ENCODE measurements around the gene RAB27A. TPM values are rescaled to one million over a fixed set of nuclear protein-coding genes. Genes with fewer than 3 reads are reported as not detected.
A peak's percentile ranks its signal among the peaks of the same experiment; 100 is the strongest.

The RAB27A gene
- total RNA-seq, 1 experiment from 2014 or later, result 28.9 TPM

DNA sequence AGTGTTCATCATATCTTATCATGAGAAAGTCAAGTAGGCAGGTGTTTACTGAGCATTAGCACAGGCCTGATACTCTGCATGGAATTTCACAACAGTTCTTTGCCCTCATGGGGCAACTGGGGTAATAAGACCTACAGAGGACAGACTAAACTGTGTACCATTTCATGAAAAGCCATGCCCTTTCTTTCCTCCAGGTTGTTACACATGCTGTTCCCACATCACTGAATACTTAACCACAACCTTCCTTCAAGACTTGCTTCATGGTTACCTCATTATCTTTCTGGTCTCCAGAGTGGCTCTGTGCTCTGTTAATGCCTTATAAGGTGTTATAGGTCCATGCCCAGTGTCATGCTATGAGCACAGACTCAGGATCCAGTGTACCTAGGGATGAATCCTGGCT, 64.7 kb downstream of the RAB27A start:
- H3K4me3 Mint-ChIP-seq (ENCODE audit: low read depth, unreplicated experiment), result no peak overlapping the region
- H3K27ac Mint-ChIP-seq (ENCODE audit: unreplicated experiment), result no peak overlapping the region
- peaks cover 12% of the 10 kb centered on the region for H3K36me3 Mint-ChIP-seq (ENCODE audit: insufficient read depth, unreplicated experiment)
- TF ChIP-seq, protein P1, sequence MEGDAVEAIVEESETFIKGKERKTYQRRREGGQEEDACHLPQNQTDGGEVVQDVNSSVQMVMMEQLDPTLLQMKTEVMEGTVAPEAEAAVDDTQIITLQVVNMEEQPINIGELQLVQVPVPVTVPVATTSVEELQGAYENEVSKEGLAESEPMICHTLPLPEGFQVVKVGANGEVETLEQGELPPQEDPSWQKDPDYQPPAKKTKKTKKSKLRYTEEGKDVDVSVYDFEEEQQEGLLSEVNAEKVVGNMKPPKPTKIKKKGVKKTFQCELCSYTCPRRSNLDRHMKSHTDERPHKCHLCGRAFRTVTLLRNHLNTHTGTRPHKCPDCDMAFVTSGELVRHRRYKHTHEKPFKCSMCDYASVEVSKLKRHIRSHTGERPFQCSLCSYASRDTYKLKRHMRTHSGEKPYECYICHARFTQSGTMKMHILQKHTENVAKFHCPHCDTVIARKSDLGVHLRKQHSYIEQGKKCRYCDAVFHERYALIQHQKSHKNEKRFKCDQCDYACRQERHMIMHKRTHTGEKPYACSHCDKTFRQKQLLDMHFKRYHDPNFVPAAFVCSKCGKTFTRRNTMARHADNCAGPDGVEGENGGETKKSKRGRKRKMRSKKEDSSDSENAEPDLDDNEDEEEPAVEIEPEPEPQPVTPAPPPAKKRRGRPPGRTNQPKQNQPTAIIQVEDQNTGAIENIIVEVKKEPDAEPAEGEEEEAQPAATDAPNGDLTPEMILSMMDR (IDR thresholded peaks at IDR 0.05; ENCODE audit: unreplicated experiment), result no peak
- CTCF ChIA-PET, result no interaction called here
- H3K27me3 Mint-ChIP-seq (ENCODE audit: unreplicated experiment), result no peaks in the 10 kb centered on the region
- intact Hi-C loops (cut with micrococcal nuclease; ENCODE audit: unreplicated experiment), result no loop called here
- no peaks in the 10 kb centered on the region for H3K9me3 Mint-ChIP-seq (ENCODE audit: low read depth, unreplicated experiment)
- H3K4me1 Mint-ChIP-seq (ENCODE audit: low read depth, unreplicated experiment), result peaks cover 26% of the 10 kb centered on the region
- no TSS peak for BruUV-seq (replicated peaks)
- DNase-seq, result no peak

DNA sequence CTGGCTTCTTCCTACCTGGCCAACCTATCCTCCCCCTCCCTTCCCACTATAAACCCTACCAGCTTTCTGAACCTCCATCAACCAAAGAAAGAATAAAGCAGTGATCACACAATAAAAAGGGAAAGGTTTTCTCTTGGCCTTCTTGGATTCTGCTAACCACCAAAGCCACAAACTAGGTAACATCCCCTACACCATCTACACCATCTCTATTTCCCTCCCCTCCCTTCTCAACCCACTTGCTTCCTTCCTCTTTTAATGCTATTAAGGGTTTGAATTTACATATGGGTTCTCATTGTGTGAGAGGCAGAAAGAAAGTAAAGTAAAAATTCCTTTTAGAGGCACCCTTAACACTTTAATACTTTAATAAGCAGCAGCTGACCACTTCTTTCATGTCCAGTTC, 67.0 kb downstream of the RAB27A start:
- no peak for DNase-seq
- Mint-ChIP-seq H3K27me3 (ENCODE audit: unreplicated experiment) (no peaks in the 10 kb centered on the region), H3K4me3 (ENCODE audit: low read depth, unreplicated experiment) (no peak overlapping the region), H3K27ac (ENCODE audit: unreplicated experiment) (peak overlapping the region; percentile 27), H3K9me3 (ENCODE audit: low read depth, unreplicated experiment) (no peaks in the 10 kb centered on the region), H3K36me3 (ENCODE audit: insufficient read depth, unreplicated experiment) (peaks cover 12% of the 10 kb centered on the region), H3K4me1 (ENCODE audit: low read depth, unreplicated experiment) (peaks cover 25% of the 10 kb centered on the region)
- TF ChIP-seq, protein P1 (IDR thresholded peaks at IDR 0.05; ENCODE audit: unreplicated experiment), result no peak
- no TSS peak for BruUV-seq (replicated peaks)
- CTCF ChIA-PET, result no interaction called here
- intact Hi-C loops (cut with micrococcal nuclease; ENCODE audit: unreplicated experiment), result no loop called here

DNA sequence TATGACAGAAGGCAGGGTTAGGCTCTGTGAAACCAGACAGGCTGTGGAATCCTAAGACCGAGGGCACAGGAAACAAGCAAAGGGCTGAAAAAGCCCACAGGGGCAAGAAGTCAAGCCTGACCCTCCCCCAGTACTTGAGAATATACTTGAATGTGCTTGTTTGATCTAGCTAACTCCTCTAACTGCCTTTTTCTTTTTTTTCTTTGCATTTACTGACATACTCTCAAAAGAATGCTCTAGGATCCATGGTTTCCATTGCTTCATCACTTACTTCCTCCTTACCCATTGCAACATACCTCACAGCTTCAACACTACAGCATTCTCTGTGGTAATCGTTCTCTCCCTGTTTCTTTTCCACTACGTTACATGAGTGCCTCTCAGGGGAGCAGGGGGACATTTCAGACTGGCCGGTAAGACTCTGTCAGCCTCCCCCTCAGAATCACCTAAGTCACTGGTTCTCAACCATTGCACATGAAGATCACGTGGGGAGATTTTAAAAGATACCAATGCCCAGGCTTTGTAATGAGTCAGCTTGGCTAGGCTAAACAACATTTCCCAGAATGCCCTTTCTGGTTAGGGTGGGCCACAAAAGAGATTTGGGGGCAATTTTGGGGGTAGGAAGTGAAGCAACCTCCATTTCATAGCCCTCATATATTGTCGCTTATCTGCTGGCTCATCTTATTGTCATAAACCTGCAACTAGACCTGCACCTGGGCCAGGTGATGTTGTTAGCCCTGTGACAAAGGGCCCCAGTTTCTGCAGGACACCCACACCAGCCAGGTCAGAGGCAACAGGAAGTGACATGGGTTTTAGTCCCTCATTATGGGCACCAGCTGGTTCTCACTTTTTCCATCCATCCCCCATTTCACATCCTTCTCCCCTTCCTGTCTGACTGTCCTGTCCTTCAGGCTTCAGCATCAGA, 68.3 kb downstream of the RAB27A start:
- peak; percentile 45 for DNase-seq
- H3K4me3 Mint-ChIP-seq (ENCODE audit: low read depth, unreplicated experiment), result peak overlapping the region; percentile 24
- TF ChIP-seq, protein P1 (IDR thresholded peaks at IDR 0.05; ENCODE audit: unreplicated experiment), result no peak
- H3K27me3 Mint-ChIP-seq (ENCODE audit: unreplicated experiment), result no peaks in the 10 kb centered on the region
- no peaks in the 10 kb centered on the region for H3K9me3 Mint-ChIP-seq (ENCODE audit: low read depth, unreplicated experiment)
- H3K27ac Mint-ChIP-seq (ENCODE audit: unreplicated experiment), result peak overlapping the region; percentile 72
- CTCF ChIA-PET, result interaction anchor here (1.2 to 1.4 kb wide), 4 partner anchors 15 to 214 kb away, joined by 3 to 5 read pairs (median 4); partner anchors contain the start of gene RSL24D1
- peaks cover 25% of the 10 kb centered on the region for H3K4me1 Mint-ChIP-seq (ENCODE audit: low read depth, unreplicated experiment)
- peaks cover 12% of the 10 kb centered on the region for H3K36me3 Mint-ChIP-seq (ENCODE audit: insufficient read depth, unreplicated experiment)
- BruUV-seq (replicated peaks), result no TSS peak
- intact Hi-C loops (cut with micrococcal nuclease; ENCODE audit: unreplicated experiment), result loop anchor here (1.0 kb wide), 1 partner anchor 69 kb away; no protein-coding TSS in a partner anchor

DNA sequence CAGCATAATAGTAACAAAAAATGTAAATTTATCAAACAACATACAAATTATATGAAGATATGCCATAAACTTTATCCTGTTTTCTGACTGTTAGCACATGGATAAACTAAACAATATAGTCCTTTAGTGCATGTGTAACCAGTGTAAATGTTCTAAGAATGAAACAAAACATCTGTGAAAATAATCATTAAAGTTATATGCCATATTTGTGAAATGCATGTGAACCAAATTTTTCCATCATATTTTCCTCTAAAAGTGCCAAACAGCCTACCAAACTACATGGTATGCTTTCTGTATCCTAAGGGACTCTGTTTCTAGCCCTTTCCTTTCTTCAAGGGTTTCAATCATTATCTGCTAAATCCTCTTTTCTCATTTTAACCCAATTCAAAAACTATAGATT, 69.0 kb downstream of the RAB27A start:
- no peak for DNase-seq
- Mint-ChIP-seq H3K4me1 (ENCODE audit: low read depth, unreplicated experiment) (peaks cover 25% of the 10 kb centered on the region), H3K27ac (ENCODE audit: unreplicated experiment) (peak overlapping the region; percentile 72), H3K9me3 (ENCODE audit: low read depth, unreplicated experiment) (no peaks in the 10 kb centered on the region), H3K36me3 (ENCODE audit: insufficient read depth, unreplicated experiment) (peaks cover 12% of the 10 kb centered on the region), H3K27me3 (ENCODE audit: unreplicated experiment) (no peaks in the 10 kb centered on the region), H3K4me3 (ENCODE audit: low read depth, unreplicated experiment) (peak overlapping the region; percentile 24)
- TF ChIP-seq, protein P1 (IDR thresholded peaks at IDR 0.05; ENCODE audit: unreplicated experiment), result no peak
- CTCF ChIA-PET, result interaction anchor here (1.2 to 1.4 kb wide), 4 partner anchors 14 to 215 kb away, joined by 3 to 5 read pairs (median 4); partner anchors contain the start of gene RSL24D1
- no TSS peak for BruUV-seq (replicated peaks)
- intact Hi-C loops (cut with micrococcal nuclease; ENCODE audit: unreplicated experiment), result loop anchor here (1.0 kb wide), 1 partner anchor 70 kb away; no protein-coding TSS in a partner anchor
